Endothelial cell of umbilical vein (primary cell): ENCODE results near the gene BAX.

Experiments used
- EZH2 ChIP-seq: IDR thresholded peaks from 2 replicates; pipeline ENCODE4 v1.6.1; 2012; ENCODE audit warnings: borderline replicate concordance, low read depth, mild to moderate bottlenecking, moderate library complexity, low read length, inconsistent platforms; ENCODE audit not compliant: severe bottlenecking
- POLR2A ChIP-seq: IDR thresholded peaks from 2 replicates; pipeline ENCODE4 v1.6.1; 2012; ENCODE audit warnings: low read depth, mild to moderate bottlenecking, control low read depth, low read length
- TF ChIP-seq, protein P1 (sequence below), 2 donors: IDR thresholded peaks; 1 replicate in 1 of 2; 2 replicates in 1 of 2; pipeline ENCODE4 v1.5.1; 2011; ENCODE audit warnings: low read length in 2 of 2, mild to moderate bottlenecking in 2 of 2, moderate library complexity in 2 of 2, control low read depth in 1 of 2, inconsistent platforms in 1 of 2, low read depth in 1 of 2; ENCODE audit not compliant: insufficient read depth in 1 of 2; ENCODE audit errors: extremely low read depth in 1 of 2

DNA sequence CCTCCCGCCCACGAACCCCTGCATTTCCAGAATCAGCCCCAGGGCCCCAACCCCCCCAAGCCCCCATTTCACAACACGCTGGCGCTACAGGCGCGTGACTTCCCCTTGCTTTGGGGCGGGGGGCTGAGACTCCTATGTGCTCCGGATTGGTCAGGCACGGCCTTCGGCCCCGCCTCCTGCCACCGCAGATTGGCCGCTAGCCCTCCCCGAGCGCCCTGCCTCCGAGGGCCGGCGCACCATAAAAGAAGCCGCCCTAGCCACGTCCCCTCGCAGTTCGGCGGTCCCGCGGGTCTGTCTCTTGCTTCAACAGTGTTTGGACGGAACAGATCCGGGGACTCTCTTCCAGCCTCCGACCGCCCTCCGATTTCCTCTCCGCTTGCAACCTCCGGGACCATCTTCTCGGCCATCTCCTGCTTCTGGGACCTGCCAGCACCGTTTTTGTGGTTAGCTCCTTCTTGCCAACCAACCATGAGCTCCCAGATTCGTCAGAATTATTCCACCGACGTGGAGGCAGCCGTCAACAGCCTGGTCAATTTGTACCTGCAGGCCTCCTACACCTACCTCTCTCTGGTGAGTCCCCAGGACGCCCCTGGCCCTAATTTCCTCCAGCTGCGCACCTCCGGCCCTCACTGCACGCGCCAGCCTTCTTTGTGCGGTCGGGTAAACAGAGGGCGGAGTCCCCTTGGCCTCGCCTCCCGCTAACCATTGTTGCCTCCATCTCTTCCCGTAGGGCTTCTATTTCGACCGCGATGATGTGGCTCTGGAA lies 10.5 kb downstream of the BAX start, which contains the start of gene FTL:
- TF ChIP-seq EZH2 (no peak), POLR2A (peak; percentile 100)
- TF ChIP-seq, protein P1, sequence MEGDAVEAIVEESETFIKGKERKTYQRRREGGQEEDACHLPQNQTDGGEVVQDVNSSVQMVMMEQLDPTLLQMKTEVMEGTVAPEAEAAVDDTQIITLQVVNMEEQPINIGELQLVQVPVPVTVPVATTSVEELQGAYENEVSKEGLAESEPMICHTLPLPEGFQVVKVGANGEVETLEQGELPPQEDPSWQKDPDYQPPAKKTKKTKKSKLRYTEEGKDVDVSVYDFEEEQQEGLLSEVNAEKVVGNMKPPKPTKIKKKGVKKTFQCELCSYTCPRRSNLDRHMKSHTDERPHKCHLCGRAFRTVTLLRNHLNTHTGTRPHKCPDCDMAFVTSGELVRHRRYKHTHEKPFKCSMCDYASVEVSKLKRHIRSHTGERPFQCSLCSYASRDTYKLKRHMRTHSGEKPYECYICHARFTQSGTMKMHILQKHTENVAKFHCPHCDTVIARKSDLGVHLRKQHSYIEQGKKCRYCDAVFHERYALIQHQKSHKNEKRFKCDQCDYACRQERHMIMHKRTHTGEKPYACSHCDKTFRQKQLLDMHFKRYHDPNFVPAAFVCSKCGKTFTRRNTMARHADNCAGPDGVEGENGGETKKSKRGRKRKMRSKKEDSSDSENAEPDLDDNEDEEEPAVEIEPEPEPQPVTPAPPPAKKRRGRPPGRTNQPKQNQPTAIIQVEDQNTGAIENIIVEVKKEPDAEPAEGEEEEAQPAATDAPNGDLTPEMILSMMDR (IDR thresholded peaks at IDR 0.05; ENCODE audit: extremely low read depth in 1 of 2, insufficient read depth in 1 of 2, low read depth in 1 of 2, low read length in 2 of 2), result no peak
